DMS53 (cell line): ENCODE results near the gene TMEM156.
"Not testable (repeated sequence)": the region's sequence is repeated elsewhere in the genome, so short reads cannot be mapped to it uniquely, and the experiment has no call there.

Source experiments
- DNase-seq: peaks from one replicate; lab custom pipeline; 2025; lab: John Stamatoyannopoulos, UW

Gene TMEM156

DNA sequence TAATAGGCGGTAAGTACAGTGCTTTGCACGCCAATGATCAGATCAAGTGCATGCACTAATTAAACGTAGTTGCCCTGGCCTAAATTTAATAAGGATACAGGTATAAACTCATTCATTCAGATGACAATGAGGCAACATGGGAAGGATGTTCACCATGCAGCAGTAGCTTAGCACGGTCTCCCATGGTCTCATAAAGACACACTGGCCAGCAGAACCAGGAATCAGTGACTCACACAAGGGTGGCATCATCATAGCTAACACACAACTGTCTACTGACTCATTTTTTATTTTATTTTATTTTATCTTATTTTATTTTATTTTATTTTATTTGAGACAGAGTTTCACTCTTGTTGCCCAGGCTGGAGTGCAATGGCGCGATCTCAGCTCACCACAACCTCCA, 42.7 kb downstream of the TMEM156 start:
- no peak for DNase-seq

DNA sequence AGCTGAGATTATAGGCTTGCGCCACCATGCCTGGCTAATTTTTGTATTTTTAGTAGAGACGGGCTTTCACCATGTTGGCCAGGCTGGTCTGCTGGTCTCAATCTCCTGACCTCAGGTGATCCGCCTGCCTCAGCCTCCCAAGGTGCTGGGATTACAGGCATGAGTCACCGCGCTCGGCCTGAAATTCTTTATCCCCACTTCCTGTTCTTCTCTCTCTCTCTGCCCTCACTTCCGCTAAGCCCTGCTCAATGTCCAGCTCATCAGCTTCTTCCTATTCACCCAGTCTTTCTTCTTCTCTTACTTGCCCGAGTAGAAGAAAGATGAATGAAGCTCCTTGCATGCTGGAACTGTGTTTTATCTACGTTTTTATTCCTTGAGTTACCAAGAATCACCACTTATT, 43.9 kb downstream of the TMEM156 start:
- not testable (repeated sequence) for DNase-seq

DNA sequence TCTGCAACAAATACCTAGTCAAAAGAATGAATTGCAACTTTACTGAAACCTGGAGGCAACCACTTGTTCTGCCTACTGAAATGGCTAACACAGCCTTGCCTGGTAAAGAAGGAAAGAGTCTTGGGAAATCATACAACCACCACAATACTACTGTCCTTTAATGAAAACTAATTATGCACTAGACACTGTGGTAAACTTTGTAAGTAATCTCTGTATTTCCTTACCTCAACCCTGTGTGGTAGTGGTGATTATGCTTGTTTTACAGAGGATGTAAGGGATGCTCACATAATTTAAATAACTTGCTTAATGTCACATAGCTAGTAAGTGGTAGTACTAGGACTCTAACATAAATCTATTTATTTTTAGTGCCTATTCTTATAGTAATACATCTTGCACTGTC, 44.7 kb downstream of the TMEM156 start:
- DNase-seq, result no peak

DNA sequence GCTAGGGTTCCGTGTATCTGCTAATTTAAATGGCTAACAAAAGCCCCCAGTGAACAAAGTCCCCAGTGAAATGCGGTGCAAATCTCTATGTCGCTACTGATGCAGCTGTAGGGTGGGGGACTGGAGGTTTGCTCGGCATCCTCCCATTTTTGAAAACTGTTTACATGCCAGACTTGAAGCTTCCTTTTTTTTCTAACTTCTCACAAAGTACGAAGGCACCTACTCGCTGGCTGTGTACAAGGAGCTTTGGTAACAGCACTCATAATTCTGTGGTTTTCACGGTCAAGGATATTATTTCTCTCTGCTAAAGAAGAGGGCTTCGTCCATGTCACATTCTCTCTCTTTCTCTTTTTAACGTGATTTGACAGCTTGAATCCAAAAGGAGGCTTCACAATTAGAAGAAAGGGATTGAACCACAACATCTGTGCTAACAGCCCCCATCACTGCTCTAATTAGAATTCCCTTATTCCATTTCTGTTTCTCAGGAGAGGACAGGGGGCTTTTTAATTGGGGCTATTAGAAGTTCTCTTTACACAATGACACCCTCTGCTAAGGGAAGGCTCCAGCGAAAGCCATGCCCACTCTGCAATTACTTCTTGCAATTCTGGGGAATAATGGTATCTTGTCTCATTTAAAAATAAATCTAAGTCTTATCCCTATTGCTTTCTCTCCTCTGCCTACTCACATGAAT, 46.7 kb downstream of the TMEM156 start:
- no peak for DNase-seq

DNA sequence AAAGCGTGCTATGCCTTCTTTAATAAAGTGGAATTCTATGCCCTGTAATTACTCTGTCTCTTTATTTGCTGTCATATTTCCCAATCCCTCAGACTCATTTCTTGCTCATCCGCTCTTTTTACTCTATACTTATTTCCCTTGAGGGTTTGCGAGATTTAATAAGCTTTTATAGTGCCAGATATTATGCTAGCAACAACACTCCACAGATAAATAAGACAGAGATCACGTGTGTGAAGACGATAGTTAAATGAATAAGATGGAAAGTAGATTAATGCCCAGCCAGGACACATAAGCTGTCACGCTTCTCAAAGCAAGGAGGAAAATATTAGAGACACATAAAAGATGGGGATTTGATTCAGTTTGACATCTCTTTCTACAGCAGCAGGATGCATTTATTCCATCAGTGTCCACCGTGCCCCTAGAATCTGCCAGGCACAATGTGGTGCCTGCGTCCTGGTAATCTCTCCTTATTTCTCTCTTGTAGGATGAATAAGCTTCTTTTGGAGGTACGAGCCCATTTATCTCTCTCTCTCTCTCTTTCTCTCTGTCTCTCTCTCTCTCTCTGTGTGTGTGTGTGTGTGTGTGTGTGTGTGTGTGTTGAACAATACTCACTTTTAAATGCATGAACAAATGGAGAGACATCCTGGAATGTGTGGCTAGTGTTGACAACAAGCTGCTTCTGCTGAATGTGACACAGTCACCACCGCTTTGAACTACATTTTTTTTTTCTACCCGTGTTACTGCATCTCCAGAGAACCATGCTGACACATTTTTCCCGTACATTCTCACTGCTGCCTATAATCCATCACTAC, 48.2 kb downstream of the TMEM156 start:
- DNase-seq, result no peak

DNA sequence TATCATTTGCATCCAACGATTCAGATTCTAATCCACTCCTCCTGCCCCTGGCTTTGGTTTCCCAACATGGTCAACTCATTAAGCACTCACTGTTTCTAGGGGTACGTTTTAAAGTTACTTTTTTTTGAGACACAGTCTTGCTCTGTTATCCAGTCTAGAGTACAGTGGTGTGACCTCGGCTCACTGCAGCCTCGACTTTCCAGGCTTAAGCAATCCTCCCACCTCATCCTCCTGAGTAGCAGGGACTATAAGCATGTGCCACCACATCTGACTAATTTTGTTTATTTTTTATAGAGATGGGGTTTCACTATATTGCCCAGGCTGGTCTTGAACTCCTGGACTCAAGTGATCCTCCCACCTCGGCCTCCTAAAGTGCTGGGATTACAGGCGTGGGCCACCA, 48.9 kb downstream of the TMEM156 start:
- DNase-seq, result no peak

DNA sequence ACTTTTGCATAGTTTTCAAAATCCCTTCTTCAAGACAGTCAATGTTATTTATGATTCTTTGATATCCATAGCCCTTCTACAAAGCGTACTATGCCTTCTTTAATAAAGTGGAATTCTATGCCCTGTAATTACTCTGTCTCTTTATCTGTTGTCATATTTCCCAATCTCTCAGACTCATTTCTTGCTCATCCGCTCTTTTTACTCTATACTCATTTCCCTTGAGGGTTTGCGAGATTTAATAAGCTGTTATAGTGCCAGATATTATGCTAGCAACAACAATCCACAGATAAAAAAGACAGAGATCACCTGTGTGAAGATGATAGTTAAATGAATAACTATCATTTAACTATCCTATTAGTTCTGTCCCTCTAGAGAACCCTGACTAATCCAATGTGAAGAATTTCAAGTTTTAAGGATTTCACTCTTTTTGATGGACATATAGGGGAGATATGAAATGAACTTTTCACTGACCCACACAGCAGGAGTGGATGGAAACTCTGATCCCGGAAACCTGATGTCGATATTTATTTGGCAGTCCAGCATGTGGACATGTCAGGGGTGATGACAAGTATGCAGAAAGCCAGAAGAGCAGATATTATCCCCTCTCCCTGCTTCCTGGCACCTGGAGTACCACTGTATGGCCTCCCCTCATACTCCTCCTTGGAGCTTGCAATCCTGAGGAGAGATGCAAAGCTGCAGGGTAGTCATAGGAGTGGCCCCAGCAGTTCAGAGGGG, 49.7 kb downstream of the TMEM156 start:
- DNase-seq, result no peak

DNA sequence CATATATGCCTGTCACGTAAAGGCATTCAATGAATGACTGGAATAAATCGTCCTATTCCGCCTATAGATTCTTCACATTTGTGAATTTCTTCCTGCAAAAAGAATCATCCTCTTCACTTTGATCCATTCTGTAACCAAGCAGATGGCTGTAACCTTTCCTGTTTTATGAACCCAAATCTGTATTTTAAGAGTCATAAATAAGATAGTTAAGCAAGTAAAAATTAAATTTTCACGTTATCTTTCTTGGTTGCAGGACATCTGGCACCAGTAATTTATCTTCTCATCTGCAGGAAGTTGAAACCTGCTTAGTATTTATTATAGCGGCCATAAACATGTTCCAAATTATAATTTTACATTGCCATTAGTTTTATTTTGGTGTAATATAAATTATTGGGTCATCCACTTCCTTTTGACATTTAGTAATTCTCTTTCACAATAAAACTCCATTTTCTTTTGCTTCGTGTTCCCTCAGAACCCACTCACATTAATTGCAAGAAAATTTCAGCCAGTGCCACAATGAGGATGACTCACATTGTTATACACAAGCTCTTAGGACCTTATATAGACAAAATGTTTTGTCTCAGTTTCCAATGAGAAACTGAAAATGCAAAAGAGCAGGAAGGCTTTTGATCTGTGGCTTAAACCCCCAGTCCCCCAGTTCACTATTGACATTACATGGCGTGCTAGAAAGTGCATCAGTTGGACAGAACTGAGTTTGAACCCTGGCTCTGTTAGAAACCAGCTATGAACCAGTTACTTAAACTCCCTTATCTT, 51.1 kb downstream of the TMEM156 start:
- peak; percentile 34 for DNase-seq

DNA sequence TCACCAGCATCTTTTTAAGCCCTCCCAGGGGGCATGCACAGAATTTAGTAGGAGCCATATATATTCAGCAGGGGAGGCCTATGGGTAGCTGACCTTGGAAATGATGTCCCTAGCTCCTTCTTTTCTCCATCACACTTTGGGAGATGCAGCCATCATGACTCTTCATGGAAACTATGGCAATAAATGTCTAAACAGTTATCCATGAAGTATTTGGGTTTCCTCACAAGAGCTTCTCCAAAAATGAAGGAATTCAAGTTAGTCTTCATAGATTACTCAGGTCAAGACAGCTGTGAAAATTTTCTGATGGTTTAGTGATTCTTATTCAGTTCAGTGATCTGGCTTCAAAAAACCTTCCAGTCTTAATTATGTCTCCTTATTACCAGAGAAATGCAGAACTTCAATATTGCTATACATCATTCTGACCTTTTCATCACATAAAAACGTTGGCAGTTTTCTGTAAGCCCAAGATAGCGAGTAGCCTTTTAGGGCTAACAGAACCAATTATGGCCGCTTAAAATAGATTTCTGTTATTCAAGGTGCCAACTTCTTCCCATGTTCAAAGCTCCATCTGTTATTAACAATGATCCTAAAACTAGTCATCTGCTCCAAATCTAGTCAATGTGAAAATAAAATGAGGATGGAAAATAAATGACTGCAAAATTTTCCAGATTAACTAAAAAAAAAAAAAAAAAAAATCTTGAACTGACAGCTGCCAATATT, 52.5 kb downstream of the TMEM156 start:
- DNase-seq, result no peak

DNA sequence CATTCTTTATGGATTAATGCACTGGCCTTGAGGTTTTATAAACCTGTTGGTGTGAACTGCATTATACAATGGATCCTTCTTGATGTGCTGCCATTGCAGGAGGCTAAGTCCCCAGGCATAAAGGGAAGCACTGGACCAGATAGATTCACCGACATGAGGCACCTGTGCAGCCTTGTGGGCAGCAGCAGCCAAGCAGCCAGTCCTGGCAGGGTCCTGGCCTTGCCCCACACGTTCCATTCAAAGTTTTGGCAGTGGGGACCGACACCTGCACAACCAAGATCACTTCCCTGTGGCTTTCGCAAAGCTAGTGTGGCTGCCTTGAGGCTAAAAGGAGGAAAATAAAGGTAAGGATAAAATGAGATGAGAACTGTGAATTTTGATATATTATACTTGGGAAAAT, 53.1 kb downstream of the TMEM156 start:
- no peak for DNase-seq

DNA sequence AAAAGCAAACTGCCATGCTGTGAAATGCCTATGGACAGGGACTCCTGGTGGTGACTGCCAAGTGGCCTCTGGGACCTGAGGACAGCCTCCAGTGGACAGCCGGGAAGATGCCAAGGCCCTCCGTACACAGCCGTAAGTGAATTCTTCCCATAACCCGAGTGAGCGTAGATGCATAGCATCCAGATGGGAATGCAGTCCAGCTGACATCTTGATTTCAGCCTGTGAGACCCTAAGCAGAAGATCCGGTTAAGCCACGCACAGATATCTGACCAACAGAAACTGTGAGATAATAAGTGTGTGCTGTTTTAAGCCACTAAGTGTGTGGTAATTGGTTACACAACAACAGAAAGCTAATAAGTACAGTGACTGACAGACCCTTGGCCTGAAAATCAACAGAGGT, 55.9 kb downstream of the TMEM156 start:
- no peak for DNase-seq

DNA sequence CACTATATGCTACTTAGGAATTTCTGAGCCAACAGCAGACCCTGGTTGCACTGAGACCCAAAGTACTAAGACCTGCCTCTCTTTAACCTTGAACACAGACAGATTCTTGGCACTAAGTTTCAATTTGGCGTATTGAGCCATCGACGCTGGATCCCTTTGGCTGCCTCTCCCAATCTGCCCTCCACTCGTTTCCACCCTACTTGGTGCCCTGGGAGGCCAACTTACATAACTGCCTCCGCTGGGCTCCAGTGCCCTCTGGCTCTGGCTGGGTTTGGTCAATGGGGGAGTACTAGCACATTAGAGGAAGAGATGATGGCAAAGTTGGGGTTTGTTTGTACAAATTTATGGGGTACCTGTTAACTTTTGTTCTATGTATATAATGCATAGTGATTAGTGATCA, 63.5 kb downstream of the TMEM156 start:
- DNase-seq, result no peak

DNA sequence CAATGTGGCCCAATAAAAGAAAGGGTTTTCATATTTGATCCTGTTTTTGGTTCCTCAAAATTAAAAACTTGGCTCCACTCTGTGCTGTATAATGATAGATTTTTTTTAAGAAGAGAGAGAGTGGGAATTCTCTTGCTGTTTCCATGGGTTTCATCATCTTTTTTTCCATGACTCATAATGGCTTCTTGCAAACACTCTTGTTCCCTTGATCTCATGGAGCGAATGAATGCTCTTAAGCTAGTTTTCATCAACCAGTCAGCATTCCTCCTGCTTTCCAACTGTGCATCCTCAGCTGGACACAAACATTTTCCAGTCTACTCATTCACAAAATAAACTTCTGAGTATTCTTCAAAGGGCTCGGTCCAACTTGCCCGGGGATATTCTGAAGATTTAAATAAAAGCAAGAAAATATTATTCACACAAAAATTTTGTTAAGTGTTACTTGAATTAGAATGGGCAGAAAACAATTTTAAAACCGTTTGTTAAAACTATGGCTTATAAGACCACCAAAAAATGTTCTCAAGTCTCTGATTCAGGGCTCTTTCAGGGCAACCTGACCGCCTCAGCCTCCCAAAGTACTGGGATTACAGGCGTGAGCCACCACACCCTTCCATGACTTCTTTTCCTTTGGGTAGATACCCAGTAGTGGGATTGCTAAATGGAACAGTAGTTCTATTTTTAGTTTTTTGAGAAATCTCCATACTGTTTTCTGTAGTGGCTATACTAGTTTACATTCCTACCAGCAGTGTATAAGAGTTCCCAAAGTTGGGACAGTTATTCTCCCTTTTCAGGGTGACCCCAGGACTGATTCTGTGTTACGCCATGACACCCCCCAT, 64.7 kb downstream of the TMEM156 start:
- peak; percentile 89 for DNase-seq

DNA sequence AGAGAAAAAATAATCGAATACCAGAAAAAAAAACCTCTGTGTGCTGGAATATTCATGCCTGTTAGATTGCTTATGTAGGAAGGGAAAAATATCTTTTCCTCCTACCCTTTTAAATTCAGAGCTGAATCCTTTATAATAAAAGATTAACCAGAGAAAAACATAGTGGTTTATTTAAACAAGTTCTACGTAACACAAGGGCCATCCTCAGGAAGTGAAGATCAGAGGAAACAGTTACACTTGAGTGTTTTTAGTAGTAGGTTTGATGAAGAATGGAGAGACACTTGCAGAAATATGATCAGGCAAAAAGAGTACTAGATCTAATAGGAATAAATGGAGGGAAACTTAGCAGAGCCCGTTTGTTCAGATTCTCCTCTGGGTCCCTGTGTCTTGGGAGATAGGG, 66.3 kb downstream of the TMEM156 start:
- DNase-seq, result peak; percentile 66

DNA sequence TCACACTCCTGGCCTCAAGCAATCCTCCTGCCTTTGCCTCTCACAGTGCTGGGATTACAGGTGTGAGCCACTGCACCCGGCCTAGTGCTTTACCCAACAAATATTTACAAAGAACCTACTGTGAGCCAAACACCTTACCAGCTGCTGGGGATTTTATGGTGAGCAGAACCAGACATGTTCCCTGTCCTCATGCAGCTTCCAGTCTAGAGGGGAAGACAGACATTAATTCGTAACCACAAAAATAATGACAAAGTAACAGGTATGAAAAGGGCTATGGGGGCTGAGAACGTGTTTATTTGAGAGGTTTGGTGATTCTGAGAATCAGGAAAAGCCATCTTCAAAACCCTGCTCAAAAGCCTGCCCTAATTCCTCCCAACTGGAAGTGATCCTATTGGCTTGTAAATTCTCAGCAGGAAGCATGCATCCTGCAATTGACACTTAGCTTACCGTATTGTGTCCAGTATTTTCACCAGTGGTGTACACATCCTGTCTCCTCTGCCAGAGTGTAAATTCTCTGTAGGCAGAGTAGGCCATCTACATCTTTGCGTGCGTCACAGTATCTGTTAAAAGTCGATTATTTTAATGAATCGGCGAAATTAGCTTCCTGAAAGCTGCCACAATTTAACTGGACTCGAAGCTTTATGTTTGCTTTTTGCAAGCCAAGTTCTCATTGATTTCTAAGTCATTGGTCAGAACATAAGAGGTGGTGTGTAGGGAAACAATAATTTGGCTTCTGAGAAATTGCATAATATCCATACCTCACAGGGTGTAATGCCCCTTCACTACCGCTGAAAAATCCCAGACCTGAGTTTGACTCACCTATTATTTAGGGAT, 67.0 kb downstream of the TMEM156 start:
- peak; percentile 56 for DNase-seq

DNA sequence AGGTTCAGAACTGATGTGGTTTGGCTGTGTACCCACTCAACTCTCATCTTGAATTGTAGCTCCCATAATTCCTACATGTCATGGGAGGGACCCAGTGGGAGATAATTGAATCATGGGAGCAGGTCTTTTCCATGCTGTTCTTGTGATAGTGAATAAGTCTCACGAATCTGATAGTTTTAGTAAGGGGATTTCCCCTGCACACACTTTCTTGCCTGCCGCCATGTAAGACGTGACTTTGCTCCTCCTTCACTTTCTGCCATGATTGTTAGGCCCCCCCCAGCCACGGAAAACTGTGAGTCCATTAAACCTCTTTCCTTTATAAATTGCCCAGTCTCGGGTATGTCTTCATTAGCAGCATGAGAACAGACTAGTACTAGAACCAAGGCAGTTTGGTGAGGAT, 73.0 kb downstream of the TMEM156 start:
- not testable (repeated sequence) for DNase-seq

DNA sequence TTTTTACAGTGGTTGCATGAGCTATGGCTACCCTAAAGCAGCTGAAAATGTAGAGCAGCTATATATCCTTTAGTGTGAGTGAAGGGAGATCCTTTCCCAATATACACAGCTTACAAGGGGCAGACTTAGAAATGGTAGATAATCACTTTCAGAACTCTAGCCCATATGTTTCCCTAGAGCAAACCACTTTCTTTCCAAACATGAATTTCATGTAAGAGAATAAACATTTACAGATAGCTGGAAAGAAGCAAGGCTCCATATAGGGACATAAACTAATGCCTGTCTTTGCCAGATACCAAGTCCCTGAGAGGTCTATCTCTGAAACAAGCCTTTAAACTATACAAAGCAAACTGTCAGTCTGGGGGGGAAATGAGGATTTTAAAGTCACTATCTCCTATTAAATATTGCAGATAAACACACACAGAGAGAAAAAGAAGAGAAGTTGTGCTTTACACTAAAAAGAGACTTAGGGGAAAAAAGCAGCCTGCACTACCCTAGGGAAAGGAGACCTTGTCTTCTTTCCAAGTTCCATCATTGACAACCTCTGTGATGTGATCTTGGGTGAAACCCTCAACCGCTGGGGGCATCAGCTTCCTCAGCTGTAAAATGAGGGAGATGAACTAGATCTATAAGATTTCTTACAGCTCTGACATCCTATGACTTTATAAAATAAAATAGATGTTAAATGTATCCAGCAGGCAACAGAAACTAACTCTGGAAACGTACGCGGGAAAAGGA, 73.6 kb downstream of the TMEM156 start:
- DNase-seq, result no peak

DNA sequence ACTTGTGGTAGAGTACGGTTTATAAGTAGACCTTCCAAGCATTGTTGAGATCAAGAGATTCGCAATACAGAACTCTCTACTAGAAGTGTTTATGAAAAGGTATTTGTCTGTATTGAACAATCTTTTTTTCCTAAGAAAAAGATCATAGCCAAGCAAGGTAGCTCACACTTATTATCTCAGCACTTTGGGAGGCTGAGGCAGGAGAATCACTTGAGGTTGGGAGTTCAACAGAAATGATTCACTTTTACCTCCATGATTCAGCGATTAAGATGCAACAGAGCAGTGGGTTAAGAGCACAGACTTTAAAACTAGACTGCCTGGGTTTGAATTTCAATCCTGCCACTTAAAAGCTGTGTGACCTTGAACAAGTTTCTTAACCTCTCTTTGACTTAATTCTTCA, 74.3 kb downstream of the TMEM156 start:
- no peak for DNase-seq

DNA sequence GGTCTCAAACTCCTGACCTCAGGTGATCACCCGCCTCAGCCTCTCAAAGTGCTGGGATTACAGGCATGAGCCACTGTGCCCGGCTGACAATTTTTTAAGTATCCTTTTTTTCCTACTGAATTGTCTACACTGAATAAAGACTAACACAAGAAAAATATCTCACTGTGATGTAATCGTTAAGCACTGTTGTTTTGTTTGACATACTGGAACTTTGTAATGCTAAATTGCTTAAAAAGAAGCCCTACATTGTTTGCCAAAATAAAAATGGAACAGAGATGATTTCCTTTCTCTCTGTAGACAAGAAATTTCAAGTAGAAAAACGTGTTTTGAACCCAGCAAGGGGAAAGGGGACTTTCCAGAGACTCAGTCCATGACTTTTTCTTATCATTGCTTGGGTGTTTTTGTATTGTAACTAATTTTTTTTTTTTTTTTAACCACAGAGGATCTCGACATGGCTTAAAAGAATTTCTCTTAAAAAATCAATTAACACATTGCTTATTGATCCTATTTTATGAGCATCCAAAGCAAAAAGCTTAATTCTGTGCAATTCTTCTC, 74.9 kb downstream of the TMEM156 start:
- no peak for DNase-seq
